GM10248 (cell line): ENCODE results near the gene STARD10.

Experiments
- CTCF ChIA-PET: fragments of 300-600 bp; sonication (Branson Sonifier 250); formaldehyde crosslinking; extraction: SDS; loops from one replicate; lab custom pipeline; 2021; ENCODE audit warnings: antibody characterized with exemption; lab: Yijun Ruan, JAX
- POLR2A ChIA-PET: fragments of 350-650 bp; sonication (Branson Sonifier 250); formaldehyde crosslinking; extraction: SDS; loops from one replicate; lab custom pipeline; 2020; ENCODE audit warnings: antibody characterized with exemption; lab: Yijun Ruan, JAX
- DNase-seq: peaks from one replicate; pipeline ENCODE4 v3.0.0; 2012; ENCODE audit errors: extremely low spot score
- CTCF ChIP-seq: IDR thresholded peaks from 2 replicates; pipeline ENCODE4 v1.5.1; 2012; ENCODE audit warnings: mild to moderate bottlenecking, low read depth; ENCODE audit errors: extremely low read depth, missing control alignments, control extremely low read depth

The STARD10 gene

DNA sequence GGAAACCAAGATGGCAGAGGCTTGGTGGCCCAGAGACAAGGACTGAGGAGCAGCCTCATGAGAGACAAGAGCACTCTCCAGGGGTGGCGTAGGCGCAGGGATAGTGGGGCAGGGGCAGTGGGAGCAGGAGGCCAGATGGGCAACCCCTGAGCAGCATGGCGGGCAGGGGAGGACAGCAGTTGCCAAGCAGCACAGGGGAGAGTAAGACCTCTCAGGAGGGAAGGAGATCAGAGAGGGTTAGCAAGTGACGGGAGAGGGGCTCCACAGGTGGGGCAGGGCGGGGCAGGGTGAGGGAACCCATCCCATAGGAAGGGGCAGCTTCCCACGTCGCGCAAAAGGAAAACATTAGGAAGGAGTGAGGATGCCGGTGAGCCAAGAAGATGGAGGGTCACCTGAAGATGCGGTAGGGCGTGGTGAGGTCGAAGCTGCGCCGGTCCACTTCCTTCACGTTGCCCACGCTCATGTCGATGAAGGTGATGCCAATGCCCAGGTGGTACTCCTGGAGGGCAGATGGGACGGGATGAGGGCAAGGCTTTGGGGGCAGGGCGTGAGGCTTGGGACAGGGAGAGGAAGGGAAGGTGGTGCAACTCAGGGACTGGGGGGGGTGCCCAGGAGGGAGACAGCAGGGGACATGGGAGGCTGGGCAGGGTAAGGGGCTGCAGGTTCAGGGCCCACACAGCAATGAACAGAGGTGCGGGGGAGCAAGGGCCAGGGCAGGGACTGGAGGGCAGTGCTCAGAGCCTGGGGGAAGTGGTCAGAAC lies 84.2 kb downstream of the STARD10 start:
- ChIA-PET POLR2A (interaction anchor here (0.6 kb wide), 2 partner anchors 148 to 526 kb away, joined by 3 read pairs; no protein-coding TSS in a partner anchor), CTCF (interaction anchor here (1.0 to 1.9 kb wide), 3 partner anchors 10 to 25 kb away, joined by 4 to 10 read pairs (median 4); no protein-coding TSS in a partner anchor)
- TF ChIP-seq CTCF = no peak
- no peak for DNase-seq

GRCh38 chr11:72707032-72707431 lies 86.8 kb downstream of the STARD10 start:
- CTCF ChIA-PET = interaction anchor here (1.6 kb wide), 1 partner anchor 12 kb away, joined by 3 read pairs; no protein-coding TSS in a partner anchor
- no peak for DNase-seq
- POLR2A ChIA-PET = no interaction called here
- TF ChIP-seq CTCF = no peak

DNA sequence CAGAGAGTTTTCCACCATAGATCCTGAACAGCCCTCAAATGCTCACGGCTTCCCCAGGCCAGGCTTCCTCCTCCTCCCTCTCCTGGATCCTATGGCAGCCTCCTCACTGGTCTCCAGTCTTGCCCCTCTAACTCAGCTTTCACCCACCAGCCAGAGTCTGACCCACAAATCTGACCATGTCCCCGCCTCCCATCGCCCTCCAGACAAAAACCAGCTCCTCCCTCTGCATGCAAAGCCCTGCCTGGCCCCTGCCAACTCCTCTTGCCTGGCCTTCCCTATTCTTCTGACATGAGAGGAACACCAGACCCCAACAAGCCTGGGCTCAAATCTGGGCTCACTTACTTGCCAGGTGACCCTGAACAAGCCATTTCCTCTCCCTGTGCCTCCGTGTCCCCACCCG lies 87.3 kb downstream of the STARD10 start:
- ChIA-PET CTCF (interaction anchor here (1.6 kb wide), 1 partner anchor 12 kb away, joined by 3 read pairs; no protein-coding TSS in a partner anchor), POLR2A (no interaction called here)
- no peak for TF ChIP-seq CTCF
- DNase-seq = no peak

DNA sequence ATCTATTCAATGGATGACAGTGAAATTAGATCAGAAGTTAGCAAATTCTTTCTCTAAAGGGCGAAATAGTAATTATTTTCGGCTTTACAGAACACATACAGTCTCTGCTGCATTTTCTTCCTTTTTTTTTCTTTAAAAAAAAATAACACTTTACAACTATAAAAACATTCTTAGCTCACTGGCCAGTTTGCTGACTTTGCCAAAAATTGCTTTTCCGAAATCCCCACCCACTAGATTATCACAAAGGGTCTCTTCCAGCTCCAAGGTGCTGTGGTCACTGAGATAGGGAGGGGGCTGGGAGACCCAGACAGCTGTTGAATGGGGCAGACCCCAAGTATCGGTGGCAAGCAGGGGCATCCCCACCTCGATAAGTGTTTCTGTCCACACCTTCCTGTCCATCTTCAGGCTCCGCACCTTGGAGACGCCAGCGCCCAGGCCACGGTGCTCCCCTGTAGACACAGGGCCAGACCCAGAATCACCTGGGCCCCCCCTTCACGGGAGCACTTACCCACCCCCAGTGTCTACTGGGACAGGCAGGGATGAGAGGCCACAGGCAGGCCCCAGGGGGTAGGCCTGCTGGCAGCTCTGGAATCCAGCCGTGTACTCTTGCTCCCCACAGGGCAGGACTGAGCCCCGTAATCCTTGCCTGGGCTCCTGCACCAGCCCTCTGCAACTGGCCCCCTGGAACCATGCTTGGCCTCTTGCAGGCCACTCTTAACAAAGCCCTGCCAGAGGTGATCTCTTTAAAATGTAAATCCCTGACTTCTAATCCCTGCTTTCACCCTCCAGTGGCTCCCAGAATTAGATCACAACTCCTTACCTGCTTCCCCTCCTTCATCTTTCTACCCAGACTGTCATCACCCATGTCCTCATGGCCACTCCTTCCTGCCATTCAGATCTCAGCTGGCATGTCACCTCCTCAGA lies 88.1 kb downstream of the STARD10 start:
- ChIA-PET POLR2A (no interaction called here), CTCF (no interaction called here)
- no peak for TF ChIP-seq CTCF
- no peak for DNase-seq

GRCh38 chr11:72704783-72705265 lies 89.0 kb downstream of the STARD10 start:
- ChIA-PET POLR2A (no interaction called here), CTCF (interaction anchor here (1.0 kb wide), 1 partner anchor 21 kb away, joined by 3 read pairs; no protein-coding TSS in a partner anchor)
- no peak for DNase-seq
- TF ChIP-seq CTCF = no peak
